ENCODE results near the gene CLIC4. TPM values are rescaled to one million over a fixed set of nuclear protein-coding genes. Genes with fewer than 3 reads are reported as not detected.

Gene CLIC4
- total RNA-seq, 1 experiment from 2014 or later = 230 TPM

- H3K4me1 Mint-ChIP-seq = peaks cover 34 to 40% of the 10 kb centered on the region in 2 experiments
- no peak overlapping the region for H2BK12ac ChIP-seq (ENCODE audit: insufficient read length, low read depth, low read length)
- no CpG with 5 or more reads among the region's 9 CpGs for WGBS (ENCODE audit: extremely low coverage, insufficient read length, low lambda C conversion rate)
- H3K27ac ChIP-seq (ENCODE audit: insufficient read length, low read depth, low read length) = no peak overlapping the region
- H3K79me1 ChIP-seq (ENCODE audit: insufficient read depth, low read depth, low read length, poor library complexity, severe bottlenecking) = no peaks in the 10 kb centered on the region
- H4K8ac ChIP-seq (replicated peaks; ENCODE audit: insufficient read length, low read depth, low read length) = no peak overlapping the region
- H4K20me1 ChIP-seq (ENCODE audit: control insufficient read depth, insufficient read depth, insufficient read length) = no peaks in the 10 kb centered on the region
- H4K91ac ChIP-seq (ENCODE audit: insufficient read length, low read depth, low read length) = no peak overlapping the region
- H3K9me3 Mint-ChIP-seq = peaks cover 5 to 7% of the 10 kb centered on the region in 2 experiments
- H3K56ac ChIP-seq (ENCODE audit: insufficient read length, low read depth, low read length) = no peak overlapping the region
- no peak overlapping the region for H2BK15ac ChIP-seq (ENCODE audit: low read depth, low read length)
- no peak overlapping the region for H3K14ac ChIP-seq (ENCODE audit: insufficient read depth, low read length)
- no peak overlapping the region for H2BK120ac ChIP-seq (ENCODE audit: low read depth, low read length, poor library complexity, severe bottlenecking)
- no peak overlapping the region for H3K4ac ChIP-seq (ENCODE audit: low read depth, low read length)
- H3K4me1 ChIP-seq (ENCODE audit: insufficient read depth, low read length) = peaks cover 4% of the 10 kb centered on the region; the same call in 1 of the 2 replicates
- H3T11ph ChIP-seq (ENCODE audit: low read length) = no peak overlapping the region
- H3K9ac ChIP-seq (ENCODE audit: extremely low read depth, insufficient read length, low read length) = no peak overlapping the region
- no peaks in the 10 kb centered on the region; the same call in 1 of the 2 replicates for H3K27me3 Mint-ChIP-seq (ENCODE audit: low read depth)
- no peak overlapping the region for H3K18ac ChIP-seq (ENCODE audit: insufficient read length, low read depth, low read length)
- H3K79me2 ChIP-seq (ENCODE audit: insufficient read depth, low read length) = no peaks in the 10 kb centered on the region
- H3K23ac ChIP-seq (ENCODE audit: insufficient read length, low read depth, low read length) = no peak overlapping the region
- no peaks in the 10 kb centered on the region for H3K23me2 ChIP-seq (ENCODE audit: insufficient read length, low read depth, low read length, poor library complexity, severe bottlenecking)
- no peak overlapping the region; a peak in 1 of 7 replicates for H3K27ac Mint-ChIP-seq
- no peak for TF ChIP-seq CTCF (conservative IDR thresholded peaks at IDR 0.05)
- H3K36me3 Mint-ChIP-seq (ENCODE audit: insufficient read depth in 1 of 3, low read depth in 3 of 3) = 0 out of 7 replicates have a peak, but pooled peaks cover 0 to 6% (median 0%) of the 10 kb centered on the region in 3 experiments
- no peak overlapping the region for H3K4me3 Mint-ChIP-seq
- no peak overlapping the region for H2BK20ac ChIP-seq (ENCODE audit: low read depth, low read length, poor library complexity, severe bottlenecking)
- H2BK5ac ChIP-seq (ENCODE audit: insufficient read length, low read length) = no peak overlapping the region
- no peak overlapping the region for H2AFZ ChIP-seq (ENCODE audit: low read length)
- no peak overlapping the region for H4K5ac ChIP-seq (ENCODE audit: insufficient read length, low read depth, low read length)
- no peaks in the 10 kb centered on the region for H3K27me3 ChIP-seq (ENCODE audit: insufficient read depth, low read length)
- H3K4me2 ChIP-seq (ENCODE audit: insufficient read depth, insufficient read length, low read length) = no peak overlapping the region
- H3K9me3 ChIP-seq (ENCODE audit: control insufficient read depth, low read depth, low read length) = no peaks in the 10 kb centered on the region
- H2AK5ac ChIP-seq (ENCODE audit: insufficient read length, low read length) = no peak overlapping the region
- no peak for DNase-seq
Observed at GRCh38 chr1:24727501-24728216, 17.6 kb upstream of the CLIC4 start.

All from H9 (cell line).